ENCODE measurements around the gene IKZF5. TPM values are rescaled to one million over a fixed set of nuclear protein-coding genes. Genes with fewer than 3 reads are reported as not detected.
A peak's percentile ranks its signal among the peaks of the same experiment; 100 is the strongest.

The IKZF5 gene
- total and polyA plus RNA-seq, 9 of the 15 experiments (the other 6 are each of a cell fraction or from before 2014, with no cell fraction given), result 3.8 to 19.6 (median 12.4) TPM

- TF ChIP-seq PRDM10 (IDR thresholded peaks at IDR 0.05; ENCODE audit: partially characterized antibody), result no peak
- no peak for TF ChIP-seq MTF1 (CRISPR knock-in tag; IDR thresholded peaks at IDR 0.05; ENCODE audit: borderline replicate concordance)
- TF ChIP-seq ZBTB12 (CRISPR knock-in tag; IDR thresholded peaks at IDR 0.05), result no peak
- TF ChIP-seq SMARCE1 (IDR thresholded peaks at IDR 0.05), result no peak
- peak; percentile 72 to 88 for TF ChIP-seq MAZ (CRISPR knock-in tag; conservative IDR thresholded peaks at IDR 0.05 in 1 of 2, IDR thresholded peaks at IDR 0.05 in 1 of 2)
- no peak for TF ChIP-seq ZSCAN32 (CRISPR knock-in tag; IDR thresholded peaks at IDR 0.05)
- TF ChIP-seq EWSR1 (IDR thresholded peaks at IDR 0.05; ENCODE audit: borderline replicate concordance, low read depth, partially characterized antibody), result no peak
- peak; percentile 51 to 57; a peak in 1 of 4 replicates for TF ChIP-seq UBTF (IDR thresholded peaks at IDR 0.05; ENCODE audit: borderline replicate concordance in 1 of 2, low read depth in 2 of 2, low read length in 2 of 2)
- TF ChIP-seq REST (IDR thresholded peaks at IDR 0.05; ENCODE audit: borderline replicate concordance), result no peak
- TF ChIP-seq REST (CRISPR knock-in tag; IDR thresholded peaks at IDR 0.05; ENCODE audit: low read depth), result no peak
These were observed 54.5 kb downstream of the IKZF5 start, which contains the start of gene C10orf88 (continued) for GRCh38 chr10:122953902-122954730.

Measured in K562 (cell line).